CD4-positive, alpha-beta T cell treated with Interleukin-4 for 4 hours (primary cell): ENCODE measurements around the gene STARD3.

Experiments
- DNase-seq: peaks from one replicate; pipeline ENCODE4 v3.0.0-alpha.2; 2020

The STARD3 gene

DNA sequence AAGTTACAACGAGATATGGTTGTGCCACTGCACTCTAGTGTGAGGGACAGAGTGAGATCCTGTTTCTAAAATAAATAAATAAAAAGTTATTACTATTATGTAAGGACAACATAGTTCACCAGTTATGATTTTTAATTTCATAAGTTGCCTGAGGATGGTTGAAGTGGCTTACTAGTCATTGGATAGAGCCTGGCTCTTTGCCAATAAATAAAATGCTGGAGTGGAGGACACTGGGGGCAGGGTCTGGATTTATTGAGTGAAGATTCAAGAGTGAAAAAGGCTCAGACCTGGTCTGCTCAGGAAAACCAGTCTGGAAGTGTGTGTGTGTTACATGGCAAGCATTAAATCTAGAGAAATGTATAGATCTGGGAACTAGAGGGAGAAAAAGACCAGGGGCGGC lies 2.1 kb downstream of the STARD3 start:
- no peak for DNase-seq

DNA sequence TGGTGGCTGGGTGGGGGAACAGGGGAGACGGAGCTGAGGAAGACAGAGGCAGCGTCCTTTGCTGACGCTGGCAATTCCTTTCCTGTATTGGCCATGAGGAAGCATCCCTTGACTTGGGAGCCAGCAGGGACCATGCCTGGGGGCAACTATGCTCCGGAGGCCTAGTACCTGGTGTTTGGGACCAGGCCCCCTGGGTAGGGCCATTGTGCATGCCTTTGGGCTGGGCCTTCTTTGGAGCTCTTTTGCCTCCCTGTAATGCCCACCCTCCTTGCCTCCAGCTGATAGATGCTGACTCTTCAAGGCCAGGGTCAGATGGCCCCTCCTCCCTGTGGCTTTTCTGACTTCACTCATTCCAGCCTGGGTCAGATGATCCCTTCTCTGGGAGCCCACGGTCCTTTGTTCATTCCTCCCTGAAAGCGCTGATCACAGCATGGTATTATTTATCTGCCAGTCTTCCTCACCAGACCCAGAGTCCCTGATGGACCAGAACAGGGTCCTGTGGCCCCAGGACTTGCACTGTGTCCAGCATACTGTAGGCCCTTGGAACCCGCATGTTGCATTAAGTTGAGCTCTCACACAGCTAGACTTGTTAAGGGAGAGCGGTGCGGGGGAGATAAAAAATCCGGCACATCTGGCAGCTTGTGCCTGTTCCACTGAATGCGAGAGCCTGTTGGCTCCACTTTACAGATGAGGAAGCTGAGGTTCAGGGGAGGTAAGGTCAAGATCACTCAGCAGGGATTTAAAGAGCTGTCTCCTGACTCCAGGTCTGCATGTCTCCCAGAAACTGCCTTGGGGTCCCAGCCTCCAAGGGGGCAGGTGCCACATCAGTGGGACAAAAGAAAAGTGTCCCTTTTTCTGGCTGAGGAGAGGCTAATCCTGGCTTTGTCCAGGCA lies 2.9 kb downstream of the STARD3 start:
- no peak for DNase-seq

DNA sequence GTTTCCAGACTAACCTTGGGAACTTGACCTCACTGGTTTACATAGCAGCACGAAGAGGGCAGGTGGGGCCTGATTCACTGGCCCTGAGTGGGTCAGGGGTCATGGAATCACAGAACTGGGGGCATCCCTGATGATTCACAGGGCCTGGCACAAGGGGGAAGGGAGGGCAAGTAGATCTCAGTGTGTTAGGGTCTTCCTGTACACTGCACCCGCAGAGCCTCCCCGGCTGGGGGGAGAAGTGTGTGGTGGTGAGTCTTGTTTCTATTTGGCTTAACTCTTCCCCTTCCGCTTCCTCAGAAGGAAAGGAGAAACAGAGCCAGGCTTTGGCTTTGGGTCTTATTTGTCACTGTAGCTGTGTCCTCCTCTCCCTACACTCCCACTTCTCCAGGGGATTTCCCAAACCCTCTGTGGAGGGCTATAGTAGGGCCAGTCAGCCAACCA lies 3.7 kb downstream of the STARD3 start:
- DNase-seq: no peak

DNA sequence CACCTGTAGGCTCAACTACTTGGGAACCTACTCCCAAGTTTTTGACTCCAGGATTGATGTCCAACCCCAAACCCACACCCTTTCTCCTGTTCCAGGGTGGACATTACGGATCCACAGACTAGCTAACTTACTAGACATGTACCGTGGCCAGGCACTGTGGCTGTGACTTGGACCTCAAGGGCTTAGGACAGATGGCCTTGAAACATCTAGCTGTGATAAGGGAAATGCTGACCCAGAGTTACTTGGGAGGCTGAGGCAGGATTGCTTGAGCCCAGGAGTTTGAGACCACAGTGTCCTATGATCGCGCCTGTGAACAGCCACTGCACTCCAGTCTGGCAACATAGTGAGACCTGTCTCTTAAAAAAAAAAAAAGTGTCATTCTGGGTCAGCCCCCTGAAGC lies 4.2 kb downstream of the STARD3 start:
- no peak for DNase-seq

DNA sequence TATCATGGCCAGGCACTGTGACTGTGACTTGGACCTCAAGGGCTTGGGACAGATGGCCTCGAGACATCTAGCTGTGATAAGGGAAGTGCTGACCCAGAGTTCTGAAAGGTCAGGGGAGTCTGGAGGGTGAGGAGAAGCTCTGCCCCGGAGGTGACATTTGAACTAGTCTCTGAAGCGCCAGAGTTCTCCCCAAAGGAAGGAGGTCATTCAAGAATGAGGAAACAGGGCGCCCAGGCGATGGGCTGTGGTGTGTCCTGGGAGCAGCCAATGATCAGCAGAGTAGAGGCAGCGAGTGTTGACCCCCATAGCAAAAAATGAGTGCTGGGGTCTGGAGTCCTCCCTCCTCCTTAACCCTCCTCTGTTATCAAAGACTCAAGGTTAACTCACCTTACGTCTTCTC lies 4.9 kb downstream of the STARD3 start:
- DNase-seq: no peak

DNA sequence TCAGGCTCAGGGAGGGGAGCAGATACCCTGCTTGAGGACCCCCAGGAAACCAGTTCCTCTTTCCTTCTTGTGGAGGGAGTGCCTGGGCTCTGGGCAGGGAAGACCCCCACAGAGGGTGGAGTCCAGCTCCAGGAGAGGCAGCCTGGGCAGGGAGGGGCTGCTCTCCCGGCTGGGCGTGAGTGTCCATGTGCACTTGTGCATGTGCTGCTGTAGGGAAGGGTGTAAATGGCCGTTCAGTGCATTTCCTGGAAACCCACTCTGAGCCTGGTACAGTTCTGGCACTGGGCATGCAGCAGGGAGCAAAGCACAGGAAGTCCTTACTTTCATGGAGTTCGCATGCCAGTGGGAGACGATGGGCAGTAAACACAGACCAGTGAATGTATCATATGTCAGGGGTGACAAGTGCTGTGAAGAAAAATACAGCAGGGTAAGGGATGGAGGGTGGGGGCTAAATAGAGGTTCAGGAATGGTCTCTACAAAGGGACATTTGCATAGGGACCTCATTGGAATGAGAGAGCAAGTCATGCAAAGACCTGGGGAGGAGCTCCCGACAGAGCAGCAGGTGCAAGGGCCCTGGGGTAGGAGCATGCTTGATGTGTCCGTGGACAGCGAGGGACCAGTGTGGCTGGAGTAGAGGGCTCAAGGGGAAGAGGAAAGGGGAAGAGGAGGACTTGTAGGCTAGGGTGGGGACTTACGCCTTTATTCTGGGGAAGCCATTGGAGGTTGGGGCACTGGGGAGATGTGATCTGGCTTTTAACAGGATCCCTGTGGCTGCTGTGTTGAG lies 5.5 kb downstream of the STARD3 start:
- DNase-seq: no peak

DNA sequence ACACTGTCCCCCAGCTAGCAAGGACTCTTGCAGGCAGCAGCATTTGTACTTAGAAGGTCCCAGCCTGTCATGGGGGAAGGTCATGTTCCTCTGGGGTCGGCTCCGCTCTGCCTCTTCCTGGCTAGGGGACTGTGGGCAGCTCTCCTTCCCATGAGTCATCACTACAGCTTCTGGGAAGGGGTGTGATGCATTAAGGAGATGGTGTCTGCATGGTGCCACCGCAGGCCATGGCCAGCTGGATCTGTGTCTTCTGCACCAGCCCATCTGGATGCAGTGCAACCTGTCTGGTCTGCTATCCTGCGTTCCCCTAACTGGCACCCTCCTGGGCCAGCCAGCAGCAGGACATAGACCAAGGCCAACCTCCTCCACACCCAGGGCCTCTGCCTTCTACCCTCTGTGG lies 6.3 kb downstream of the STARD3 start:
- no peak for DNase-seq

DNA sequence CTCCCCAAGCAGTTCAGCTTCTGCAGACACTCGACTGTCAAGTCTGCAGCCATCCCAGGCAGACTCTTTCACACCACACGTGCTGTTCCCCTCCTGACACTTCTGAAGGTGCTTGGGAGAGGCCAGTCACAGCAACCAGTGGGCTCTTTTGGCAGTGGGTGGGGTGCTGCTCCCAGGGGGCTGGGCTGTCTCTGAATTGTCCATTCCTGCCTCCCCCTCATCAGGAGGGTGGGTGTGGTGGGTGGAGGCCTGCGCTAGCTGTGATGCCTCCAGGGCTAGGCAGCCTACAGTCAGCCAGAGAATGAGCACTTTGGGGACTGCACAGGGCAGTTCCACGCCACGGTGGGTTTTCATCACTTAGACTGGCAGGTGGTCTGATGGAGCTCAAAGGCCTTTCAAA lies 10.3 kb downstream of the STARD3 start:
- DNase-seq: no peak

DNA sequence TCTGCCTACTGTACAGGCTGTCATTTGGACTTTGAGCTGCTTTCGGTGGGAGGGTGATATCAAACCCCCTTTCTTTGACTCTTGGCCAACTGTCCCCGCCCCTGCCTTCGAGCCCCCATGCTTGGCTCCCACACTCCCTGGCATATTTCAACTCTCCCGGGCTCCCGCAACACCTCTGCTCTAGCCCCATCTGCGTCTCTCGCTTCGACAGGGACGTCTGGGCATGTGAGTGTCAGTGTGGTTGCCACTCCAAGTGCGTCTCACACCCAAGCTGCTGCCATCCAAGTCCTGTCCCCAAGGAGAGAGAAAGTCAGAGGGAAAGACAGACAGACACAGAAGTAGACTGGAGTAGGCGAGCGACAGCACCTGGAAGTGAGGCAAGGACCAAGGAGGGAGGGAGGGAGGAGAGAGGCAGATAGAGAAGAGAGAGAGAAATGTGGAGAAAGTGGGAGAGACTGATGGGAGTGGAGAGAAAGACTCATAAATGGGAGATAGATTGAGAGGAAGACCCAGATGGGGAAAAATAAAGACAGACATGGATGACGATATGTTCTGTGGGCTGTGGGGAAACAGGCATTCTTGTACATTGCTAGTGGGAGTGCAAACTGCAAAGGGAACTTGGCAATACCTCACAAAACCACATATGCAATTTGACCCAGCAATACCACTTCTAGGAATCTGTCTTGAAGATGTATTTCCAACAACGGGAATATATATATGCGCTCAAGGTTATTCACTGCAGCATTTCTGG lies 11.8 kb downstream of the STARD3 start:
- DNase-seq: no peak

DNA sequence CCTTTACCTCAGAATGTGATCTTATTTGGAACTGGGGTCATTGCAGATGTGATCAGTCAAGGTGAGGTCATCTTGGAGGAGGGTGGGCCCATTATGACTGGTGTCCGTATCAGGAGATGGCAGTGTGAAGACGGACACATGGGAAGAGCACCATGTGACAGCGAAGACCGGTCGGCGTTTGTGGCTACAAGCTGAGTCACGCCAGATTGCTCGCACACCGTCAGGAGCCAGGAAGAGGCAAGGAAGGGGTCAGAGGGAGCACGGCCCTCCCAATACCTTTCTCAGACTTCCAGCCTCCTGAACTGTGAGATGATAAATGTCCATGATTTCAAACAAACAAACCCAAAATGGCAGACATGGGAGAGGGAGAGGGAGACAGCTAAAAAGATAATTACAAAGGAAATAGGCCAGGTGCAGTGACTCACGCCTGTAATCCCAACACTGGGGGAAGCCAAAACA lies 13.2 kb downstream of the STARD3 start:
- DNase-seq: no peak

DNA sequence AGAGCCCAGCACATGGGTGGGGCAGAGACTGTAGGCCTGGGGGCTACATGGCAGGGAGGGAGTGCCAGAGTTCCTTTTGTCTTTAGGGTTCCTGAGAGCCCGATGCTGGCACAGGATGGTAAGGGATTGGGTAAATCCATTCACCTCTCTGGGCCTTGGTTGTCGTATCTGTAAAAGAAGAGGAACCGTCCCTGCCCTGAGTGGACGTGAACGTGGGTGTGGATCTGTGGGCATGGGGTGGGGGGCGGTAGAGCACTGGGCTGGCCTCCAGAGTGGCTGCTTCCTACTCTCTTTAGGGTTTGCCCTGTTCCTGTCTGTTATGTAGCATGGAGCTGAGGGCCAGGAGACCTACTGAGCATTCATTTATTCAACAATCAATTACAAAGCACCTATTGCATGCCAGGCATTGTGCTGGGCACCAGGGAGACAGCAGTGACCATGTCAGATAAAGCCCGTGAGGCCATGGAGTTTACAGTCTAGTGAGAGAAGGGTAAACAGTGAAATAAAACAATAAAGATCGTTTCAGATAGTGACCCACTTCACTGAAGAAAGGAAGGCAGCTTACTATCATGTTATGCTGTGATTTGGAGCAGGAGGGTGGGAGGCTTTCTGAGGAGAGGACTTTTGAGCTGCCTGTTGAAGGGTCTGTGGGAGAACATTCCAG lies 15.1 kb downstream of the STARD3 start:
- no peak for DNase-seq

DNA sequence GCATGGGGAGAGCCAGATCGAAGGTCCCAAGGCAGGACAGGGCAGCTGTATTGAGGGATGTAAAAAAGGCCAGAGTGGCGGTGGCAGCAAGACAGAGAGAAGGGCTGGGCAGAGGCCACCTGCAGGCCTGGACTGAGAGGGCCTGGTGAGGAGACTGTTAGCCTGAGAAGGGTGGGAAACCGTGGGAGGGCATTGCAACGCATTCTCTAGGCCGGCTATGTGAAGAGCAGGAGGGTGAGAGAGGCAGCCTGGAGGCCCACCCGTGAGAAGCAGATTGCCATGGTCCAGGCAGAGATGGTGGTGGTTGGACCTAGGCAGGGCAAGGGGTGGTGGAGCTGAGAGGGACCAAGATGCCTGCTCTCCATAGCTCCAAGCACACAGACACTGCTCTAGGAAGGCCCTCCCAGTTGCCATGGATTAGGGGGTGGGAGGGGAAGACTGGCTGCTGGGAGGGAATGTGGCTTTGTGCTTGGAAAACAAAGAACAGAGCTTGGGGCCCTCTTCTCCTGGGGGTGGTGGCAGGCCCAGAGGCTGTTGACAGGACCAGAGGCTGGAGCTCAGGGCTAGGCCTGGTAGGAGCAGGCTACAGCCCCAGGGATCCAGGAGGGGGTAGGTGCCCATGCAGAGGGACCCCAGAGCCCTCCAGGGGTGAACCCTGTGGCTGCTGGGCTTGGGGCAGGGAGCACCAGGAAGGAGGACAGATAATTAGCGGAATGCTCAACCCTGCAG lies 15.8 kb downstream of the STARD3 start:
- no peak for DNase-seq

DNA sequence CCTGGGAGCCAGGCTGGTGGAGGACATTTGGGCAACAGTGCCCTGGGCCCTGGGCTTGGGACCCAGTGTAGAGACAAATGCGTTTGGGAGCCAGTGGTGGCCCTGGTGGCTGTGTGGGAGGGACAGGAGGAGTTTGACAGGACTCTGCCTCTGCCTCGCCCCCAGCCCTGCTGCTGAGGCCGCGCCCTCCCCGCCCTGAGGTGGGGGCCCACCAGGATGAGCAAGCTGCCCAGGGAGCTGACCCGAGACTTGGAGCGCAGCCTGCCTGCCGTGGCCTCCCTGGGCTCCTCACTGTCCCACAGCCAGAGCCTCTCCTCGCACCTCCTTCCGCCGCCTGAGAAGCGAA lies 16.3 kb downstream of the STARD3 start:
- no peak for DNase-seq

DNA sequence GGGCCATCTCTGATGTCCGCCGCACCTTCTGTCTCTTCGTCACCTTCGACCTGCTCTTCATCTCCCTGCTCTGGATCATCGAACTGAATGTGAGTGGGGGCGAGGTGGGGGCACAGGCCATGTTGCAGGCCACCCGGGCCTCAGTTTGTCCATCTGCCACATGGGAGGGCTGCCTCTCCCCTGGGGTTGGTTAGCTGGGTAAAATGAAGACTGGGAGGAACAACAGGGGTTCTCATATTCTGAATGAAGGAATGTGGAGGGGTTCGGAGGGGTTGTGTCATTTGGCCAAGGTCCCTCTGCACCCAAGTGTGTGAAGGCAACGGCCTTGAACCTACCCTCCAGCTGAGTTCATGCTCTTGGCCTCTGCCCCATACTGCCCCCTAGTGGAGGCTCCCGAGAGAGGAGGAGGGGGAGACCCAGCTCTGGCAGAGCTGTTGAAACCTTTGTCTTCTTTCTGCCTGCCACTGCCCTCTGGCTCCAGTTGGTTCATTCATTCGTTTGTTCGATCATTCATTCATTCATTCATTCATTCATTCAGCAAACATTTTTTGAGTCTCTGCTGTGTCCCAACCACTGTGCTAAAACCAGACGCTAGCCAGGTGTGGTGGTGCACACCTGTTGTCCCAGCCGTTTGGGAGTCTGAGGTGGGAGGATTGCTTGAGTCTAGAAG lies 16.9 kb downstream of the STARD3 start:
- peak; percentile 65 for DNase-seq

DNA sequence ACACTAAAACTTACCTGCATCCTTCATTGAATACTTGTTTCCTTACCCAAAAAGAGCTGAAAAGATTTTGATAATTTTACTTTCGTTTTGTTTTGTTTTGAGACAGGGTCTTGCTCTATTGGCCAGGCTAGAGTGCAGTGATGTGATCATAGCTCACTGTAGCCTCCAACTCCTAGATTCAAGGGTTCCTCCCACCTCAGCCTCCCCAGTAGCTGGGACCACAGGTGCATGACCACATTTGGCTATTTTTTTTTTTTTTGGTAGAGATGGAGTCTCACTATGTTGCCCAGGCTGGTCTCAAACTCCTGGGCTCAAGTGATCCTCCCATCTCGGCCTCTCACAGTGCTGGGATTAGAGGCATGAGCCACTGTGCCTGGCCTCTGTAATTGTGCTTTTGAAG lies 18.2 kb downstream of the STARD3 start:
- no peak for DNase-seq

DNA sequence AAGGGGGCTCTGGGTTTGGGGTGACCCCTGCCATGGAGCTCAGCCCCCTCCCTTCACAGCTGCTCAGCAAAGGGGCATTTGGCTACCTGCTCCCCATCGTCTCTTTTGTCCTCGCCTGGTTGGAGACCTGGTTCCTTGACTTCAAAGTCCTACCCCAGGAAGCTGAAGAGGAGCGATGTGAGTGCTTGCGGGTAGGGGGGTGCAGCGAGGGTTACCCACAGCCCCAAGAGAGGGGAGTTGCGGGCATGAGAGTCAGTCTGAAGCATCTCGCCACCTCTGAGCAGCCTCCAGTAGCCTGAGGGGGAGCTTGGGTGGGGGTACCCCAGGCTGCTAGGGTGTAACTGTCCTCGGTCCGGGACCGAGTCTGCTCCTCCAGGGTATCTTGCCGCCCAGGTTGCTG lies 21.4 kb downstream of the STARD3 start:
- DNase-seq: no peak

DNA sequence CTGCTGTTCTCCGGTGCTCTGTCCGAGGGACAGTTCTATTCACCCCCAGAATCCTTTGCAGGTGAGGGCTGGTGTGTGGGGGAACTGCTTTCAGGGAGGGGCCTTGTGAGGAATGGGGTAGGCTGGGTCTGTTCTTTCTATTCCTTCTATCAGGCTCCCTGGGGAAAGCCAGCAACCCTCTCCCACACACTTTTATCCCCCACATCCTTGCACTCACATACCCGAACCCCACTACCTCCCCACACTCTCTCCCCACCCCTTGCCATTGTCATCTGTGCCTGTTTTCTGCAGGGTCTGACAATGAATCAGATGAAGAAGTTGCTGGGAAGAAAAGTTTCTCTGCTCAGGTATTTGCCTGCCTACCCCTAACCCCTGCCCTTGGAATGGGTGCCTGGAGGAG lies 21.8 kb downstream of the STARD3 start:
- no peak for DNase-seq

DNA sequence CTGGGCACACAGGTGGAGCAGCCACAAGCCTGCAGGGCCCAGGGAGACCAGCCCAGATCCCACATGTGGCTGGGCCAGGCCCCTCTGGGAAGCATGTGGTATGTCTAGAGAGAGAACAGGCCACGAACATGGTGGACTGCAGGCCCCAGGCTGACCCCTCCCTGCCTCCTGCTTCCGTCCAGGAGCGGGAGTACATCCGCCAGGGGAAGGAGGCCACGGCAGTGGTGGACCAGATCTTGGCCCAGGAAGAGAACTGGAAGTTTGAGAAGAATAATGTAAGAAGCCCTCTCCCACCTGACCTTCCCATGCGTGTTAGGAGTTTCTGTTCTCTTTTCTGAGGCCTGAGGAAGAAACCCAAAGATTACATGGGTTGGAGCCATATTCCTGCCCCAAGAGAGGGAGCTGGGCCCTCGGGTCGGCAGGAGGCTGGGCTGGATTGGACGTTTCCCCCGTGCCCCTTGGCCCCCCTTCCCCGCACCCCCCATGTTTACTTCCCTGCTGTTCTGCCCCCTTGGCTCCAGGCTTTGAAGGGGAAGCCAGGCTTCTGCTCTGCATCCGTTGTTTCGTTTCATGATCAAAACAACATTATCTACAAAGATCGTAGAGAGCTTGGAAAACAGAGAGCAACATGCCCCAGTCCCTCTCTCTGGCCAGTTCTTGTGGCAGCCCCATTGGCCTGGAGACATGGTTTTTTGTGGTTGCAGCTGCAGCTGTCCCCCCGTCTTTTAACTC lies 22.5 kb downstream of the STARD3 start:
- no peak for DNase-seq

DNA sequence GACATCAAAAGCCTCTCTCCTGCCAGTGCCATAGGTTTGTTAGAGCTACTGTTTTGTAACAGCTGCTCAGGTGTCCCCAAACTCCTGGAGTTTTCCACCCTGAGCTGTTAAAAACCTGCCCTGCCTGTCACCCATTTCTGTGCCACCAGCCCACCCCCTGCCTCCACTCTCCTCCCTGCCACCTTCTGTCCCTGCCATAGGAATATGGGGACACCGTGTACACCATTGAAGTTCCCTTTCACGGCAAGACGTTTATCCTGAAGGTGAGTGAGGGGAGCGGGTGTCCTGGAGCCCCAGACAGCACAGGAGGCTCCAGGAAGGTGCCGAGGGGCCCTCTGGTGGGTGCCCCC lies 23.0 kb downstream of the STARD3 start:
- DNase-seq: no peak

DNA sequence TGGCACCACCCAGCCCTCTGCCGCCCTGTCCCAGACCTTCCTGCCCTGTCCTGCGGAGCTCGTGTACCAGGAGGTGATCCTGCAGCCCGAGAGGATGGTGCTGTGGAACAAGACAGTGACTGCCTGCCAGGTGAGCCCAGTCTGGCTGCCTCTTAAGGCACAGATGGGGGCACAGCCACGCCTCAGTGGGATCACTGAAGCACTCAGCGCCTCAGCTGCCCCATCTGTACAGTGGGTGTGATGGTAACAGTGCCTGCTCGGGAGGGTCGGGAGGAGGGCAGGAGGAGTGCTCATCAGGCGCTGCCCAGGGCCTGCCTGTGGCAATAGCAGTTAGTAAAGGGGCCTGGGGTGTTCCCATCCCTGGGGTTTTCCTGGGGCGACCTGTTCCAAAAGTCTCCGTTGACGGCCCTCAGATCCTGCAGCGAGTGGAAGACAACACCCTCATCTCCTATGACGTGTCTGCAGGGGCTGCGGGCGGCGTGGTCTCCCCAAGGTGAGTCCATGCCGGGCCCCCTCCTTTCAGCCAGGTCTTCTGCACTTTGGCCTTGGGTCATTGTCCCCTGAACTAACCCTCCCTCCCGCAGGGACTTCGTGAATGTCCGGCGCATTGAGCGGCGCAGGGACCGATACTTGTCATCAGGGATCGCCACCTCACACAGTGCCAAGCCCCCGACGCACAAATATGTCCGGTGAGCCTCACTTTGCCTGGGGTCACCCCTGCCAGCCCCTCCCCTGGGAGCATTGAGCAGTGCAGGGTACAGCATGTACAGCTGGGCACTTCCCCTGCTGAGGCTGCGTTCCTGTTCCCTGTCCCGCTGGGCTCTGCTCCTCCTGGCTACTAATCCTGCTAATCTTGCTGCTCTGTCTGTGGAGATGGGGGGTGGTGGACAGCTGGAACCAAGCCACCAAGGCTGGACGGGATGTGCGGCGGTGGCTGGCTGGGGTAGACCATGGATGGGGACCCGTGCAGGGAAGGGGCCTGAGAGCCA lies 23.7 kb downstream of the STARD3 start:
- DNase-seq: no peak
